Muscle of arm (tissue), 14 donors: ENCODE results near the gene TUBB. TPM values are rescaled to one million over a fixed set of nuclear protein-coding genes. Genes with fewer than 3 reads are reported as not detected.

Experiments used
- DNase-seq: peaks from one replicate; pipeline ENCODE4 v3.0.0-alpha.2; 2013
- long read RNA-seq, 11 donors: transcript quantifications; one replicate each; lab custom pipeline, GENCODE V29; 2026
- polyA plus RNA-seq, 12 donors: library from polyadenylated mRNA; unstranded; fragments of 120-200 nt; gene quantifications; one replicate each; pipeline ENCODE4 v1.2.1, GENCODE V29; 2013; ENCODE audit not compliant: insufficient read length in 12 of 12

The TUBB gene
- polyA plus RNA-seq: 1,000 to 10,000 TPM in 2 of 12 donors, 100 to 1,000 TPM in 10; 374 to 1,081 (median 842) TPM
- long read RNA-seq, donor 1, transcript TUBB-205 (4 exons, 2,670 nt): major isoform, 355 of 740 reads
- long read RNA-seq, donor 1, partial matches to known transcripts: 318 of 740 reads
- long read RNA-seq, donor 1, other reads (novel, unspliced or antisense): 67 of 740 reads
- long read RNA-seq, donor 2, transcript TUBB-205 (4 exons, 2,670 nt): major isoform, 510 of 714 reads
- long read RNA-seq, donor 2, partial matches to known transcripts: 190 of 714 reads
- long read RNA-seq, donor 2, other reads (novel, unspliced or antisense): 13 of 714 reads
- long read RNA-seq, donor 3, transcript TUBB-205 (4 exons, 2,670 nt): major isoform, 221 of 532 reads
- long read RNA-seq, donor 3, partial matches to known transcripts: 281 of 532 reads
- long read RNA-seq, donor 3, other reads (novel, unspliced or antisense): 28 of 532 reads
- long read RNA-seq, donor 4, transcript TUBB-205 (4 exons, 2,670 nt): major isoform, 231 of 432 reads
- long read RNA-seq, donor 4, partial matches to known transcripts: 200 of 432 reads
- long read RNA-seq, donor 4, other reads (novel, unspliced or antisense): 0 of 432 reads
- long read RNA-seq, donor 5, transcript TUBB-205 (4 exons, 2,670 nt): major isoform, 663 of 985 reads
- long read RNA-seq, donor 5, partial matches to known transcripts: 176 of 985 reads
- long read RNA-seq, donor 5, other reads (novel, unspliced or antisense): 144 of 985 reads
- long read RNA-seq, donor 6, transcript TUBB-205 (4 exons, 2,670 nt): major isoform, 361 of 495 reads
- long read RNA-seq, donor 6, partial matches to known transcripts: 112 of 495 reads
- long read RNA-seq, donor 6, other reads (novel, unspliced or antisense): 22 of 495 reads
- long read RNA-seq, donor 7, transcript TUBB-205 (4 exons, 2,670 nt): major isoform, 234 of 439 reads
- long read RNA-seq, donor 7, partial matches to known transcripts: 205 of 439 reads
- long read RNA-seq, donor 7, other reads (novel, unspliced or antisense): 0 of 439 reads
- long read RNA-seq, donor 8, transcript TUBB-205 (4 exons, 2,670 nt): major isoform, 518 of 691 reads
- long read RNA-seq, donor 8, partial matches to known transcripts: 94 of 691 reads
- long read RNA-seq, donor 8, other reads (novel, unspliced or antisense): 76 of 691 reads
- long read RNA-seq, donor 9, transcript TUBB-205 (4 exons, 2,670 nt): major isoform, 308 of 446 reads
- long read RNA-seq, donor 9, partial matches to known transcripts: 113 of 446 reads
- long read RNA-seq, donor 9, other reads (novel, unspliced or antisense): 25 of 446 reads
- long read RNA-seq, donor 10, transcript TUBB-205 (4 exons, 2,670 nt): major isoform, 419 of 437 reads
- long read RNA-seq, donor 10, partial matches to known transcripts: 18 of 437 reads
- long read RNA-seq, donor 10, other reads (novel, unspliced or antisense): 0 of 437 reads
- long read RNA-seq, donor 11, transcript TUBB-205 (4 exons, 2,670 nt): major isoform, 610 of 676 reads
- long read RNA-seq, donor 11, partial matches to known transcripts: 56 of 676 reads
- long read RNA-seq, donor 11, other reads (novel, unspliced or antisense): 10 of 676 reads

GRCh38 chr6:30719791-30720737 is at the start of gene TUBB:
TSS of gene TUBB (plus strand) at chr6:30720352. CDS start at chr6:30720507, 155 bp downstream.
- peak; percentile 98 for DNase-seq

DNA sequence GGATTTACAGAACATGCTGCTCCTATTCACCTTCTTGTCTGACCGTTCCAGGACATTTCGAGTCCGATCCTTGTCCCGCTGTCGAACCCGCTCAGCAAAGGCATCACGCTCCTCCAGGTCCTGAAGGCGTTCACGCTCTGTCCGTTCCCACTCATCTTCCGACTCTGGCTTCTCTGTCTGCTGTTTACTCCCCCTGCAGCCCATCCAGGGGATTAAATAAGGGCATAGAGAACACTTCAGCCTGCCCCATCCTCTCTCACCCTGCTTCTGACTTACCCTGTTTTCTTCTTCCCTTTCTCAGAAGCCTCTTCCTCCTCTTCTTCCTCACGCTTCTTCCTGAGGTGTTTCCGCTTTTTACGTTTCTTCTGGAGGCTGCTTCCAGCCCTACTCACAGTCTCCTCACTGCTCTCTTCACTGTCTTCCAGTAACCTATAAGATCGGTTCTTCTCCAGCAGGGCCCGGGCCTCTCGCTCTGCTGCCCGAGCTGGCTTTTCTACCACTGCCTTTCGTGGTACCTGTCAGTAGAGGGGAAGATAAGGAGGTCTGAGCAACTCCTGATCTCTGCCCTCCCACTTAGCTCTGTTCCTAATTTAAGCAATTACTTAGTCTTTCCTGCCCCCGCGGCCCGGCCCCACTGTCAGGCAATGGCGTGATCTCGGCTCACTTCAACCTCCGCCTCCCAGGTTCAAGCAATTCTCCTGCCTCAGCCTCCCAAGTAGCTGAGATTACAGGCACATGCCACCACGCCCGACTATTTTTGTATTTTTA is 49.2 kb upstream of the TUBB start:
- DNase-seq: no peak

DNA sequence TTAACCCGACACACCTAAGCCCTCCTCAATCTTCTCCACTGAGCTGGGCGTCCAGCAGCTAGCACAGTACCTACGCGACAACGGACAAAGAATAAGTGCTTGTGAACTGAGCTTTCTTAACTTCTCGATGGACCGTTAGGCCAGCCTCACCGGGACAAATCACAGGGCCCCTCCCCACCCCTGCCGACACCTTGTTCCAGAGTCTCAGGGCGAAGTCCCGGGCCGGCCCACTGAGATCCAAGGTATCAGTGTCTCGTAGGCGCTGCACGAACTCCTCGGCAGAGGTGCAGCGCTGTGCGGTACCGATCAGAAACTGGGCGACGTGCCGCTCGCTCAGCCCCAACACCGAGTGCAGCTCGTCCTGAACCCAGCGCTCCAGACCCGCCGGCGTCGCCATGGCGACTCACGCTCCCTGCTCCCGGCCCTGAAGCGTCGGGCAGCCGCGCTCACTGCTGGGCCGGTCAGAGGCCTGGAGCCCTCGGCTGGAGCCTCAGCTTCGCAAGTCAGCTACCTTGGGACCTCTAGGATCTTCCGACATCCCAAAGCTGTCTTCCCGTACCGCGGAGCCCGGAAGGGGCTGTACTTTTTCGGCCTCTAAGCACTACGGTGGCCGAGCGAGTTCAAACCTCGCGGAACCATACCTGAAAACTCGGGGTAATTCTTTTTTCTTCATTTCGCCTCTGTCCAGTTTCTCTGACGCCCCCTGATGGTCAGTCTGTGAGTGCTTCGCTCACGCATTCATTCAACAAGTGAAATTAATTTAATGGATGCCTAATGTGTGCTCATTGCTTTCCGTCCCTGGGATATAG is 47.5 kb upstream of the TUBB start, which contains the start of gene DHX16:
Gene DHX16 (minus strand): TSS at position 562 of the 809 bp plus-strand sequence. CDS start 165 bp downstream, at position 397.
- DNase-seq: peak; percentile 97

- DNase-seq: no peak
These were observed 43.4 kb upstream of the TUBB start for GRCh38 chr6:30676660-30677285.

DNA sequence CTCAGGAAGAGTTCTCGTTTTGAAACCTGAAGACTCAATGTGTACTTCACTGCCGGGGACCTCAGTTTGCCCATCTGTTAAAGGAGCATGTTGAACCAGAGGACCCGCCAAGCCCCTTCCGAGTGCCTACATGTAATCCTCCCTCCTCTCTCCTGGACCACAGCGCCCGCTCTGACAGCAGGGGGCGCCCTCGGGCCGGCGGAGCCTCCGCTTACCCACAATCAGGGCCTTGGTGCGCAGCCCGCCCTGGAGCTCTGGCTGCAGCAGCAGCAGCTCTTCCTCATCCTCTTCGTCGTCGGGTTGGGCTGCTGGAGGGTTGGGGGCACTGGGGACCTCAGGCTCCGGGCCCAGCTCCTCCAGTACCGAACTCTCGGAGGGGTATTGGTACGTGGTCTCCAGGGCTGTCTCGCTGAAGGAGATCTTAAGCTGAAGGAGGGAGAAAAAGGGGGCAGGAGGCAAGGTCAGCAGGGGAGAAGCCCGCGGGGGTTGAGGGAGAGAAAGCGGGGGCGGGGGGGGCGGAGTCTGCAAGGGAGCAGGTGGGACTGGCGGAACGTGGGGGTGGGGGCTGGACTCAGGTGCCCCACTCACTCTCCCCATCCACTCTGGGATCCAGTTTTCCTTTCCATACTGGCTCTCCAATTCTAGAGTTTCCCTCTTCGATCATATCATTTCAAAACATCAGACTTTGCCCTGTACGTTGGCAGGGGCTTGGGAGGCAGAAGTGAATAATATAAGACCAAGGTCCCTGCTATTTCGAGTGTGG is 41.0 kb upstream of the TUBB start:
- peak; percentile 85 for DNase-seq

DNA sequence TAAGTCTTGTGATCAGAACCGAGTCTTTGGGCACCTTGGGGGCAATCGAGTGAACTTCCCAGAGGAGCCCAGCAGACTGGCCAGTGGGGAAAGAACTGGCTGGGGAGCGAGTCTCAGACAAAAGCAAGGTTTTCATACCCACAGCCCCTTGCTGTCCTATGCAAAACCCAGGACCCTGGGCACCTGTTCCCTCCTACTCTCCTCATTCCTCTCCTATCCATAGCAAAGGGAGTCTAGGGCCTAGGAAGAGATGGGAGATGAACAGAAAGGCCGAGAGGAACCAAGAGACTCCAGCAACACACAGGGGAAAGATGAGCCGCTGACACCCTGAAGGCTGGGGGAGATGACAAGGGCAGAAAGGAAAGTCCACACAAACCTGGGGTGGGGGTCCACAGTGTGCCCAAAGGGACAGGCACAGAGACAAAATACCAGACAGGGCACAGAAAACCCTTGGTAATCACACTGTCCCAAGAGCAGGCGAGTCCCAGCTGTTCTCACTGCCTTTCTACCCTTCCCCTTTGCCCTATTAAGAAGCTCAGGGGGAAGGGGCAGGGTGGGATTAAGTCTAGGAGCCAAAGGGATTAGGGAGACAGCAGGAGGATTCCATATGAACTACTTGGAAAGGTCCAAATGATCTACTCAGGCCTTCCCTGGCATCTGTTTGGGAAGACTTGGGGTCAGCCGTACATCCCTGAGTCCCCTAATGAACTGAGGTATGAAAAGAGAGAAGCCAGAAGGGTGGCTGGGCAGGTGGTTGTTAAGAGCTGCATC is 40.2 kb upstream of the TUBB start:
- no peak for DNase-seq

- DNase-seq: no peak
These were observed 38.4 kb upstream of the TUBB start for GRCh38 chr6:30681766-30682142.

- DNase-seq: no peak
These were observed 37.7 kb upstream of the TUBB start for GRCh38 chr6:30682143-30683117.

GRCh38 chr6:30683183-30683979 is 36.8 kb upstream of the TUBB start:
- no peak for DNase-seq

- DNase-seq: no peak
These were observed 36.2 kb upstream of the TUBB start for GRCh38 chr6:30683980-30684338.

GRCh38 chr6:30684386-30685156 is 35.6 kb upstream of the TUBB start:
- DNase-seq: no peak

- DNase-seq: no peak
These were observed 34.8 kb upstream of the TUBB start for GRCh38 chr6:30685157-30686008.
